Stimulated activated CD4-positive, alpha-beta T cell treated with anti-CD3 and anti-CD28 coated beads, Interleukin-4, amount 100 ng/mL, for 48 hours (primary cell): ENCODE measurements around the gene CXCL12.

ENCODE experiments used
- DNase-seq, 2 donors: peaks; one replicate each; pipeline ENCODE4 v3.0.0-alpha.2; 2020; ENCODE audit warnings: low read depth in 2 of 2

CXCL12 gene

DNA sequence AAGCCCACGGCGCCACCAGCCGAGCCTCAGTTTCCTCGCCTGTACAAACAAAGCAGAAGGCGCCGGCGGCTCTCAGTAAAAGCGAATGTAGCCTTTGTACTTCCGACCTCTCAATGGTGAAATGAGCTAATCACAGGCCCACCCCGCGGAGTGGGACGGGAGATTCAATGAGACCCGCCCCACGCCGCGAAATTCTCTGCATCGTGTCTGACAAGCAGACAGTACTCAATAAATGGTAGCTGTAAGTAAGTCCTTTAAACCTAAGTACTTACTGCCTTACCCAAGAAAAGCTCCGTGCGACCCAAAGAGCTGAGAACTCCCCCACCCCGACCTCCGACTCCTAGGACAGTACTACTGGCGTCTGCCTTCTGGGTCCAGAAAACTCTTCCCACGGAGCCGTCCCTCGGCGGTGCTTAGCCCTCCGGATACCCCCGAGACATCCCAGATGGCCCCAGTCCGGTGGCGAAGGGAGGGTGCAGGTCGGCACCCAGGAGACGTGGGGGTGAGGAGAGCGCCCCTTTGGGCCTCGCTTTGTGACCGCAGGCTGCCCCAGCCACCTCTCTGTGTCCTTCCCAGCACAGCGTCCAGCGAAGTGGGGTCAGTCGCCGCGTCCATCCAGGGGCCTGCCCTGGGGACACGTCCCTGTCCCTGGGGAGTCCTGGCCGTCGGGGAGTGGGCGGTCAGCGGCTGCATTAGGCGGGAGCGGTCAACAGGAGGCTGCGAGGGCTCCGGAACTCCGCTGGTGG lies 972 bp upstream of the CXCL12 start:
- DNase-seq, result no peak

DNA sequence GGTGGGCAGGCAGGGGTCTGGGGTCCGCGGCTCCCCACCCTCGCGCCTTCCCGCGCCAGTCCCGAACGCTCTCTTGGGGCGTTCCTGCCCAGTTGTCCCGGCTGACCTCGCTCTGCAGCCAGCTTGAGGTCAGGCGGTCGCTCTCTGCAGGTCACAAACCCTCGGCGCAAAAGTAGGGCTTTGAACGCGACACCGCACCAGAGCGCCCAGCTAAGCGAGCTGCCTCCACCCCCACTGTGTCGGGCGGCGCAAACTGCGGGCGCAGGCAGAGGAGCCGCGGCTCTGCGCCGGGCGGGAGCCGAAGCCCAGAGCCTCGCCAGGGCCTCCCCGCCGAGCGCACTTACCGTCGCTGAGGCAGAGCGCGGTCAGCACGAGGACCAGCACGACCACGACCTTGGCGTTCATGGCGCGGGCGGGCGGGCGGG lies 284 bp downstream of the CXCL12 start:
- DNase-seq, result no peak

DNA sequence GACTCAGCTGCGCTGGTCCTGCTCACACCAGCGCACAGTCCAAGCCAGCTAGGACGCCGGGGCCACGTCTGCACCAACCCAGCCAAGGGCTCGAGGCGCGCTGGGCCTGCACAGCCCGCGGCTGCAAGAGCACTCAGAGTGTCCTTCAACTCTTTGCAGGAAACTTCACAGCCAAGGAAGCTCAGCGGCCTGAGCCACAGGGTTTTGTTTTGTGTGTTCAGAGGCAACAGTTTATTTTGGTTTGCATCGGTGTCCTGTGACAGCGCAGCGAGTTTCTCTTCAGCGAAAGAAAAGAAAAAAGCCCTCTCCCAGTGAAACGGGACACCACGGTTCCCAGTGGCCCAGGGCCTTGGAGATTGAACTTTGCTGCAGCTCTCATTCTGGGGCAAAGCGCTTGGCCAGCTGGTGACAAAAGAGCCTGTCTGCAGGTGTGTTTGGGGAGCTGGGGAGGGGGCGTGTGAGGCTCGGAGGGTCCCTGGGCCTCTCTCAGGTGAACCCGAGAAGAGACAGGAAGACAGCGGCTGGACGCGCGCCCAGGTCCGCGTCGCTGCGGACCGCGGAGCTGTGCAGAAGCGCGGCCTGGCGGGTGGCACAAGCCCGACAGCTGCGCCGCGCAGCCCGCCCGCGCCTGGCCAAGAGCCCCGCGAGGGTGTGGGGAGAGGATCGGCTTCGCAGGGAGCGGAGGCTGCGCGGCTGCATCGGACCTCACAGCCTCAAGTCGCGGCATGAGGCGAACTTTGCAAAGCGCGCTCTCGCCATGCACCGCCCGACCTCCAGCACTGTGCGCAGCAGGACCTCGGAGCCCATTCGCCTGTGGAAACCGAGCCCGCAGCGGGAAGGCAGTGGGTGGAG lies 922 bp downstream of the CXCL12 start:
- DNase-seq, result no peak

DNA sequence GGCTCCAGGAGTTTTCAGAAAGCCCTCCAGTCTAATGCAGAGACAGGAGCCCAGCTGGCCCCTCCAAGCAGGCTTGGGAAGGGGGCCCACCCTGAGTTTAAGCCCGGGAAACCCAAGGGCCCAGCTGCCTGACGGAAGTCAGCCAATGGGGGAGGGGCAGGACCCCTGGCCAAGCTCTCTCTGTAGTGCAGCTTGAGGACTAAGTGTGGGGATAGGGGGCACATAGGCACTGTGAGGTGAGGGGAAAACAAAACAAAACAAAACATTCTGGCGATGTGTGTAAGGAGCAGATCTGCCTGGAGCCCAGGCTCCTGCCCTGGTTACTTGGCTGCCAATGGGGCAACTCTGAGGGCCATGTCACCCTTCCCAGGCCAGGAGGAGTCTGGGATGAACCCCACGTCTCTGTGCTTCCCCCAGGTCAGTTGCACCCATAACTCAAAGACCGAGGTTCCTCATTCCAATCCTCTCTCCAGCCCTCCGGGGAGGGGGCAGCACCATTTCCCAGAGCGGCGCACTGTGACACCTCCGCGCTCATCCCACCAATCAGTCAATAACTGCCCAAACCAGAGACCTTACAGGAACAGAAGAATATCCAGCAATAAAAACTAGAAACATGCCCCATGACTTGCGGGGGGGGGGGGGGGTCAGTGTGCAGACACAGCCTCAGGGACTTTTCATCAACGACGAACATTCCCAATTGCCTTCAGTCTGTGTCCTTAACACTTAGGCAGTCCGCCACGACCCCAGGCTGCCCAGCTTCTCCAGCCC lies 1.7 kb downstream of the CXCL12 start:
- DNase-seq, result no peak

DNA sequence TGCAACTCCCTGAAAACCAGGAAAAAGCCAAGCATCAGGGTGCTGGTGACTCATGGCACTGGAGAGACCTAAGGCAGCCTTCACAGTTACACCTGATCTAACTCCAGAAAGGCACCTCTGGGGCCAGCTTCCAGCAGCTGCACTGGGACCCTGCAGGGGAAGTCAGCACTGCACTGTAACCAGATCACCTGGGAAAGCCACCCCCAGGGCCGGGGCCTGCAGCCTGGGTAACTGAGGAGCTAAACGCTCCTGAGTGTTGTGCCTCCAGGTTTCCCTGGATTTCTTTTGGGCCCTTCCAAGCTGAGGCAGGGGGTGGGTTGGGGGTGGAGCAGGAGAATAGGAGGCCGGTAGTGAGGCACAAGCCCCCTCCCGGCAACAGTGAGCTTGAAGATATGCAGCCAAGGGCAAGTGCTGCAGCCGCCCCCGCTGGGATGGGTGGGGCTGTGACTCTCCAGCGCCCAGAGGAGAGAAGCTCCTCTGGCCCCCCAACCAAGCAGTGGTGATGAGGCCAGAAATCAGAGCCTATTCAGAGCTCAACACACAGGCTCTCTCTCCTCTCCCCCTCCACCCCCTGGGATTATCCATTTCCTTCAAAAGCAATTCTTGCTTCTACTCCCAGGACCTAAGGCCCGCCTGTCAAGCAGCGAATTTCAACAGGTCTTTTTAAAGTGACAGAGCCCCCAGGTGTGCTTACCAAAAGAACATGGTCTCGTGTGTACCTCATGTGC lies 2.6 kb downstream of the CXCL12 start:
- DNase-seq, result no peak

DNA sequence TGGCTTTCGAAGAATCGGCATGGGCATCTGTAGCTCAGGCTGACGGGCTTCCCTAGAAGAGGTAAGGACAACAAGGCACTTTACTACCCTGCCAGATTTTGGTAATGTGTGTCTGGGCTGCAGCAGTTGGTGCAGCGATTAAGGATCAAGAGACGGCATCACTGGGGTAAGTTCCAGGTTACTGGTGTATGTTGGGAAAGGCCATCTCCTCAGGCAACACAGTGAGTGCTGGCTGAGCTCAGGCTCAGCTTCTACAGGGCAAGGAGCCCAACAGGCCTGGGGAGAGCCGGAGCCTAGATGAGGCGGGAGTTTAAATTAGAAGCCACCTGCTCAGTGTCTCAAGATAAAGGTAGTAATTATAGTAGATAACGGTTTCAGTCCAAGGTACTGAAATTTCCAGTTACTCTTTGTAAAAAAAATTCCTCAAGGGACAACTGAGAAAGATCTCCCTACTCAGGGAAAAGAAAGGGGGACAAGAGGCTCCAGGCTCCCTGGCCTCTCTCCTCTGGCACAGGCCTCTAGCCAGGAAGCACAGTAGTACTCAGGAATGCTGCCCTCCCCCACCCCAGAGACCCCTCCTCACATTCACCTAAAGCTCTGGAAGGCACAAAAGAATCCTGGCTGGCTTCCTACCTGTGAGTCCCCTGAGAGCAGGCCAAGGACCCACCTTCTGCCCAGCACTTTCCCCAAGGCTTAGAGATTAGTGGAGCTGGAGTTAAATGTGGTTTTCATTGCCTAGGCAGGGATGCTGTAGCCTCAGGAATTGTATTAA lies 3.9 kb downstream of the CXCL12 start:
- no peak for DNase-seq

DNA sequence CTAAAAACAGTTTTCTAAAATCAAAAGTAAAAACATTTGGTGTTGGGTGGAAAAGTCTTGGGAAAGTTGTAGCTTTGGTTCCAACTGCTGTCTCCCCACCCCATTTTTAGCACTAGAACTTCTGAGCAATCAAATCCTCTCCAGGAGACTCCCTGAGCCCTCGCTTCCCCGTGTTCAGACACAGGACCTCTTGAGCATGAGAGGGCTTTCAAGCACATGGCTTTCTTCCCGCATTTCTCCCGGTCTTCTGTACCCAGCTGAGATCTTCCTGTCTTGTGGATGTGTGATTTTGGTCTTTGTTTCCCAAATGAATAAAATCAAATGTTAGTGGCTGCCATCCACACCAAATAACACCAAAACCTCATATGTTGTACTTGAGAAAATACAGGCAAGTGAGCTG lies 5.0 kb downstream of the CXCL12 start:
- no peak for DNase-seq

DNA sequence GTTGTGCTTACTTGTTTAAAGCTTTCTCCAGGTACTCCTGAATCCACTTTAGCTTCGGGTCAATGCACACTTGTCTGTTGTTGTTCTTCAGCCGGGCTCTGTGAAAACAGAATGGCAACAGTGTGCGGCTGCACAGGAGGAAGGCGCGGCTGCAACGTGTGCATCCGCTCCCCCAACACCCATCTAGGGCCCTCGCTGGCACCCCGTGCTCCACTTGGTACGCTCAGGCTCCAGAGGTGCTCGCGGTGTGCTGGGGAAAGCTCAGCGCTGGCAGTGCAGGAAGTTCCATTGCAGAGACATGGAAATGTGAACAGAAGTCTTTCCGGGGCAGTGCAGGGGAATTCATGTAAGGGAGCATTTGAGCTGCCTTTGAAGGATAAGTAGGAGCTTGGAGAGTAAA lies 6.3 kb downstream of the CXCL12 start:
- DNase-seq, result no peak

DNA sequence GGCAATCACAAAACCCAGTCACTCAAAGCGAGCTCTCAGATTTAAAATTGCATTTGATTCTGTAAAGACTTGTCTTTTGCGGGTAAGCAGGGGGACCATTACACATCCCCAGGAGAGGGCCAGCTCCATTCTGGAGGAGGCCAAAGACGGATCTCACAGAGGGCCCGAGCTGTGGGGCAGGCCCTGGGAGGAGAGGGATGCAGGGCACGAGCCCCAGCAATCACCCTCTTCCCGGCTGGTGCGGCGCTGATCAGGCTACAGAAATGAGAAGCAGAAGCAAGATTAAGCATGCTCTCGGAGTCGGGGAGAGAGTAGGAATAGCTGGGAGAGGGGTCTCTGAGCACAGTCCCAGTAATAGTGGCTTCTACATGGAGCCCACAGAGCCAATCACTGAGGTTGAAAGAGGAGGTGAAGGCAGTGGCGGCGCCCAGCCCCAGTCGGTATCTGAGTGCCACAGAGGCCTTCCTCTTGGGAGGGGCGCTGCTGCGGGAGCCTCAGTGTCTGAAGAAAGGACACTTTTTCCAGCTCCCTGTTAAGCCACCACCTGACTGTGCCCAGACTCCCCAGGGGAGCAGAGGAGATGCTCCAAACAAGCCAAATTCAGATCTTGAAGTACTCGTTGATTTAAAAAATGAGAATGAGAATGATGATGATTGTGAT lies 7.1 kb downstream of the CXCL12 start:
- no peak for DNase-seq

DNA sequence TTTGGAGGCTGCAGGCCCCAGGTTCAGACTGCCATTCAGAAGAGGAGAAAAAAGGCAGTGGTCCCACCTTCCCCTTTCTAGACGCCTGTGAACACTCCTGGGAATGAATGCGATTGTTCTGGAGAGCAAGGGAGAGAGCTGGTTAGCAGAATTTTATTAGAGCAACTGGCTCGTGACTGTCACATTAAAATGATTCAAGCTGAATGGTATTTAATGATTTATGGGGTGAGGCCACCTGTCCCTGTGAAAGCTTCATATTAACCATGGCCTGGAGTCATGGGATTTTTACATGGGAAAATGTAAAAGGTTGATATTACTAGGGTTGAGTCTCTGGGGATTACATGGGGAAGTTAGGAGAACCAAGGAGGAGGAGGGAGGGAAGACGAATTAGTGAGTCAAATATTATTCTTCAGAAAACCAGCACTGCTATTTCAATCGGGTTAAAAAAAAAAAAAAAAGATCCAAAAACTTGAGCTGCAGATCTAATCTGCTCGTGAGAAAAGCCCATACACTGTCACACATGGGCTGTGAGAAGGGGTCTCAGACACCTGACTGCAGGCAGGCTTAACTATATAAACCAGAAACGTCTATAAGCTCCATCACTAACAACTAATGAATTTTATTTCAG lies 8.3 kb downstream of the CXCL12 start:
- DNase-seq, result no peak

DNA sequence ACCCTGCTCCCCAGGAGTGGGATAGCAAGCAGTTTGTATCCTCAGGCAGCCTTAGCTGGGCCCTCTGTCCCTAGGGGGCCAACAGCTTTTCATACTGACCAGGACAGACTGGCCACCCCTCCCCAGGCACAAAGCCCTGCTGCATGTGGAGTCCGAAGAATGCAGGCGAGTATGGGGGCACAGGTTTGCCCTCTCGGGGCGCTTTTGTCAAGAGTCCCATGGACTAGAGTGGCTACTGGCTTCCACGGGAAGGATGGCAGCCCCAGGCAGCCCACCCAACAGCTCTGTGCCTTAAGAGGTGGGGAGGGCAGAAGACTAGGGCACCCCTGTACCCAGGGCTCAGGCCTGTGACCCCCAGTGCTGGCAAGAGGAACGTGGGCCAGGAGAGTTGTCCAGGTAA lies 10.7 kb downstream of the CXCL12 start:
- DNase-seq, result no peak

DNA sequence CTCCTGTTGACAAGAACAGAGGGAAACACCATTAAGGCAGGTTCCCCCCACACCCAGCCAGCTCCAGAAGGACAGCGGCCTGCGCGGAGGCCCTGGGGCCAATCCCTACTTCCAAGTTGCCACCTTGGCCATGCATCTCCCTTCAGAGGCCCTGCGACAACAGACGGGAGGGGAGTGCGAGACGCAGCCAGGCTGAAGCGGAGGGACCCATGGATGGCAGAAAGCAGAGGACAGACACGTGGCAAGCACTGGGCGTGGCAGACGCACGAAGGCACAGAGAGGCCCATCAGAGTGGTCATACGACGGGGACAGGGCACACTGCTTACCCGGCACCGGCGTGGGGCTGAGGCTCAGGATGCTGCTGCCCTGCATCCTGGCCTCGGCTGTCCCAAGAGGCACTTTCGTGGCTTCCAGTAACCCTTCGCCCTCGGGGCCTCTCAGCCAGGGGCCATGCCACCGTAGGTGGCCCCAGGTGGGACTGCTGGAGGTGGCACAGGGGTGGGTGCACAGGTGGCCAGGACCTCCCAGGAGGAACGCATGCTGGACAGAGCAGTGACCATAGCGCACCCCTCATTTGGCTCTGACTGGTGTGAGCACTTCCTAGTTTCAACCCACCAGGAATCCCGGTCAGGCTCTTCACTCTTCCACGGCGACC lies 11.4 kb downstream of the CXCL12 start:
- no peak for DNase-seq

DNA sequence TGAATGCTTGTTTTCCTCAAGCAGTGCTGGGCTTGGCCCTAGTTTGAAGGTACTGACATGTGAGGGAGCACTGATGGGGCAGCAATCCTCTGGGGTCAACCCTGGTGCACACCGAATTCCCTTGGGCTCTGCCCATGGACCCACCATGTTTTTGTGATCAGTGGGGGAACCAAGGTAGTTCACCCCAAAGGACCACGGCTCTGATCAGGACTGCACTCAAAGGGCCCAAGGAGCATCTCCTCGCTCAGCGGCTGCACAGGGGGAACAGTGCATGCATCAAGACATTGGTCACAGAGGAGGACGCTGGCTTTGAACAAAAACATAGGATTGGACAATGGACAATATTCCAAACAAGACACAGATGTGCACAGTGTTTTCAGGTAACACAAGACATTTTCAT lies 12.7 kb downstream of the CXCL12 start:
- DNase-seq, result no peak

DNA sequence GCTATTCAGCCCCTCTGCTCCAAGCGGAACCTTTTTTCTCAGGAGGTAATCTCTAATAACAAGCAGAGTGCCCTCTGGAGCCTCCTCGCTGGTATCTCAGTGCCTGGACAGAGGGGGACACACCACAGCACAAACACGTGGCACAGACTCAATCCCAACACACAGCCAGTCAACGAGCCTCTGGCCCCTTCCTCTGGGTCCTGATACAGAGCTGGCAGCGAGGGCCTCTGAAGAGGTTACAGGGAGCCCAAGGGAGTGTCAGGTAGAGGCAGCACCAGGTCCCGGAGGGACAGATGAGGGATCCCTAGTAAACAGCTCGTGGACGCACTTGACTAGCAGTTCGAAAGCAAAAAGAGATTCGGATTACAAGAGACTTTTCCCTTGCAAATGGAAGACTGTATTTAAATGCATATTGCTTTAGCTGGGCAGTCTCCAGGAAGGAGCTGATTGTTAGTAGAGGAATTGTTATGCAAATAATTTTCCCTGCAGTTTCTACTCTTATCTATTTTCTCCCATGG lies 14.1 kb downstream of the CXCL12 start:
- no peak for DNase-seq

DNA sequence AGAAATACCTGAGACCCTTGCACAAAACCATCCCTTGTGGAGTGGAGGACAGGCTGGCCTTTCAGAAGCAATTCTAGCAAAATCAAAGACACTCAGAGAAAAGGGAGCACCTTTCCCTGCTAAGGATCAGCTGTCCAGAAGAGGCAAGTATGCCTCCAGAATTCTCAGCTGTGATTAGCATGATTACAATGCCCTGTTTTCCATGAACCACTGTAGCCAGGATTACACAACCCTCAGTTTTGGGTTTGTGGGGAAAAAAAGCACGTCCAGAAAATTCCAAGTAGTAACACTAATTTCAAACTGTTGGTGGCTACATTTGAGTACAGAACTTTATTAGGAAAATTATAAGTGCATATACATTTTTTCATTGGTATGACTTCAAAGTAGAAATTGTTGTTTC lies 15.0 kb downstream of the CXCL12 start:
- no peak for DNase-seq

DNA sequence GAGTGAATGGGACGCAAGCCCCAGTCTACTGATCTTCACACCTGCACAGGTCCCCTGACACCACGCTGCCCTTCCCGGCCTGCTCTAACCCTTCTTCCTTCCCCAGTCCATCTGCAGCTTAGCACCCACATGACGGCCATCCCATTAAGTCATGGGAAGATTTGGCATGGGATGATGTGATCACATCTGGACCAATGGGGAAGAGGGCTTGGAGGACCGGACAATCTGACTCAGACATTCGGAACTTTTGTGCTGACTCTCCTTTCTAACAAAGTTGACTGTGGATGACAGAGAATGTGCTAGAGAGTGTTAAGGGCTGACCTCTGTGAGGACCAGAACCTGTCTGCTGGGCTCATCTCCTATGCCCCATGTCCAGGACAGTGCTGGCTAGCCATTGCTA lies 15.6 kb downstream of the CXCL12 start:
- no peak for DNase-seq

DNA sequence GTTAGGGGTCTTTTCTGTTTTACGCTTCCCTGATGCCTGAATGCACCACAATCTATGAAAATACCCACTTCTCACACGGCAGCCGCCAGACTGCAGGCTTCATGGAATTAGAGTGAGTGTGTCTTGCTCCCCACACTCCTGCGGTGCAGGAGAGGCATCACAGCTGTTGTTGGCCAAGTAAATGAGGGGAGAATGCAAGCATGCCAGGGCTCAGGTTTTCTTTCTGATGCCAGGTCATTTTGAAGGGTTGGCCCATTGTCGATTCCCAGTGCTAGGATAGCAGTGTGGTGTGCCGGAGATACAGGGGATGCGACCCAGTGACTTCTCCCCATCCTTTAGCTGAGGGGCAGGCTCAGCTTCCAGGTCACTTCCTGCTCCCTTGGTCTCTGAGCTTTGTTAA lies 16.3 kb downstream of the CXCL12 start:
- DNase-seq, result no peak

DNA sequence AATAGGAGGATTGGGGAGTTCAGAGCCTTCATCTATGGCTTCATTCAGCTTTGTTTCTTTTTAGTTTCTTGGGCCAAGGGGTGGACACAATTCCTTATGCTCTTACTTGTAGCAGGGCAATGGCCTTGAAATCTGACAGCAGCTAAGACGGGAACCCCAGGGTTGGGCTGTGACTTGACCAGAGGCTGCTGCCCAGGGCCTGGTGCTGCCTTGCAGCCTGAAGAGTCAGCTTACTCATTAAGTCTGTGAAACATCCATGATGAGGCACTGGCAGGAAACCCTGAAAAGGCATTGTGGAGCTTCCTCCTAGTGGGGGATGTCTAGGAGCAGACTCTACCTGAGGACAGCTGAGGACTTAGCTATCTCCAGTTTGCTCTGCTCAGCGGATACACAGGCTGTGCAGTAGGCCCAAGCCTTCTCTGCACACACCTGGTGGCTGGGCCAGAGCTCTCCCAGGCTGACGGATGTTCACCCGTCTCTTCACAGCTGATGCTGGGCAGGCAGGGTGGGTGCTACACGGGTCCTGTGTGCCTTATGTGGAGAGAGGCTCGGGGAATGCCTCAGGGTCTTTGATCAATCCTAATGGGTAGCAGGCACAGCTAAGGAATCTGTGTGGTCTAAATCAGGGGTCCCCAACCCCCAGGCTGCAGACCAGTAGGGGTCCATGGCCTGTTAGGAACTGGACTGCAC lies 17.8 kb downstream of the CXCL12 start:
- no peak for DNase-seq

DNA sequence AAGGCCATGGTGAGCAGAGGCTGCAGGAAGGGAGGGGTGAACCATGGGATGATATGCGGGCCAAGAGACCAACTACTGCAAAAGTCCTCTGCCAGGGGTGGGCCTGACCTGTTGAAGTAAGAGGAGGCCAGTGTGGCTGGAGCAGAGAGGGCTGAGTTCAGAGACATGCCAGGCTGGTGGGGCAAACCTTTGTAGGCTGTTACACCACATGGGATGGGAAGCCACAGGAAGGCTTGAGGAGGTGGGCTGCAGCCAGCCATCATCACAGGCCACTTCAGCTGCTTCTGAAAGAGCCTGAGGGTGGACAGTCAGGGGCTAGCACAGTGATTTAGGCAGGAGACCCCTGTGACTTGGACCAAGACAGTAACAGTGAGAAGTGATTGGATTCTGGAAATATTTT lies 20.3 kb downstream of the CXCL12 start:
- DNase-seq, result no peak
